Measurements from ENCODE around the gene LTK.
A peak's percentile ranks its signal among the peaks of the same experiment; 100 is the strongest.

Gene LTK

DNA sequence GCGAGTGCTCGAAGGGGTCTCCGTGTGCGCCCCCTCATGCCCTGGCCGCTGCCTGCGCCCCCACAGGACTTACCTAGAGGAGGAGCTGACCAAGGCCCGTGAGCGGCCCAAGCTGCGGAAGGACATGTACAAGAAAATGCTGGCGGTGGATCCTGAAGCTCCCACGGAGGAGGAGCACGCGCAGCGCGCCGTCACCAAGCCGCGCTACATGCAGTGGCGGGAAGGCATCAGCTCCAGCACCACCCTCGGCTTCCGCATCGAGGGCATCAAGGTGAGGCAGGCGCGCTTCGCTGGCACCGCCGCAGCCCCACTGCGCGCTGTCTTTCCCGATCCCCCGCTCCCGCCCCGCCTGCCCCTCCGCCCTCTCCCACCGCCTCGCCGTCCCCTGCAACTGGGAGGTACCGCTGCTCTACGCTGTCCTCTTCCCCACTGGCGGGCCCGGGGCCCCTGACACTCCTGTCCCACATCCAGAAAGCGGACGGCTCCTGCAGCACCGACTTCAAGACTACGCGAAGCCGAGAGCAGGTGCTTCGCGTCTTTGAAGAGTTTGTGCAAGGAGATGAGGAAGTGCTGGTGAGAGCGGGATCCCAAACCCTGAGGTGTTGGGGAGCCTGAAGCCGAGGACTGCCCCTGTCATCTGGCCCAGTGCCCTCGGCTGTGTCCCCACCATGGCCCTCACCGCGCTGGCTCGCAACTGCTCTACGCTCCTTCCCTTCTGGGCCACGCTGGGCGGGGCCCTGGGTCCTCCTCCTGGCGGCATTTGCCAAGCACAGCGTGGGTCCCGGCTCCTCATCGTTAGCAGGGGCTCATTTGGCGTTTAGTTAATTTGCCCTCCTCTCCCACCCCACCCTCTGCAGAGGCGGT is 11.5 kb downstream of the LTK start:
- DNase-seq: no peak
- peaks cover 3 to 21% (median 17%) of the 10 kb centered on the region in 4 donors for H3K4me1 ChIP-seq
- H3K27me3 ChIP-seq: peaks cover 0 to 58% of the 10 kb centered on the region in 2 donors
- H3K36me3 ChIP-seq: no peaks in the 10 kb centered on the region
- TF ChIP-seq, protein P1, sequence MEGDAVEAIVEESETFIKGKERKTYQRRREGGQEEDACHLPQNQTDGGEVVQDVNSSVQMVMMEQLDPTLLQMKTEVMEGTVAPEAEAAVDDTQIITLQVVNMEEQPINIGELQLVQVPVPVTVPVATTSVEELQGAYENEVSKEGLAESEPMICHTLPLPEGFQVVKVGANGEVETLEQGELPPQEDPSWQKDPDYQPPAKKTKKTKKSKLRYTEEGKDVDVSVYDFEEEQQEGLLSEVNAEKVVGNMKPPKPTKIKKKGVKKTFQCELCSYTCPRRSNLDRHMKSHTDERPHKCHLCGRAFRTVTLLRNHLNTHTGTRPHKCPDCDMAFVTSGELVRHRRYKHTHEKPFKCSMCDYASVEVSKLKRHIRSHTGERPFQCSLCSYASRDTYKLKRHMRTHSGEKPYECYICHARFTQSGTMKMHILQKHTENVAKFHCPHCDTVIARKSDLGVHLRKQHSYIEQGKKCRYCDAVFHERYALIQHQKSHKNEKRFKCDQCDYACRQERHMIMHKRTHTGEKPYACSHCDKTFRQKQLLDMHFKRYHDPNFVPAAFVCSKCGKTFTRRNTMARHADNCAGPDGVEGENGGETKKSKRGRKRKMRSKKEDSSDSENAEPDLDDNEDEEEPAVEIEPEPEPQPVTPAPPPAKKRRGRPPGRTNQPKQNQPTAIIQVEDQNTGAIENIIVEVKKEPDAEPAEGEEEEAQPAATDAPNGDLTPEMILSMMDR (IDR thresholded peaks at IDR 0.05): no peak
- H3K27ac ChIP-seq: no peak overlapping the region
- no peaks in the 10 kb centered on the region for H3K9me3 ChIP-seq
- intact Hi-C loops (cut with DNase I; ENCODE audit: low total_unique reads): no loop called here
- peak overlapping the region; percentile 13 to 22 for H3K4me3 ChIP-seq

- Histone ChIP-seq H3K27me3 (peaks cover 0 to 58% of the 10 kb centered on the region in 2 donors), H3K36me3 (no peaks in the 10 kb centered on the region), H3K27ac (no peak overlapping the region), H3K4me1 (peaks cover 3 to 21% (median 17%) of the 10 kb centered on the region in 4 donors), H3K4me3 (peak overlapping the region in 1 of 2 donors; percentile 15), H3K9me3 (no peaks in the 10 kb centered on the region)
- DNase-seq: no peak
- intact Hi-C loops (cut with DNase I; ENCODE audit: low total_unique reads): no loop called here
- TF ChIP-seq, protein P1 (IDR thresholded peaks at IDR 0.05): no peak
Observed at GRCh38 chr15:41501191-41501917, 12.3 kb downstream of the LTK start.

DNA sequence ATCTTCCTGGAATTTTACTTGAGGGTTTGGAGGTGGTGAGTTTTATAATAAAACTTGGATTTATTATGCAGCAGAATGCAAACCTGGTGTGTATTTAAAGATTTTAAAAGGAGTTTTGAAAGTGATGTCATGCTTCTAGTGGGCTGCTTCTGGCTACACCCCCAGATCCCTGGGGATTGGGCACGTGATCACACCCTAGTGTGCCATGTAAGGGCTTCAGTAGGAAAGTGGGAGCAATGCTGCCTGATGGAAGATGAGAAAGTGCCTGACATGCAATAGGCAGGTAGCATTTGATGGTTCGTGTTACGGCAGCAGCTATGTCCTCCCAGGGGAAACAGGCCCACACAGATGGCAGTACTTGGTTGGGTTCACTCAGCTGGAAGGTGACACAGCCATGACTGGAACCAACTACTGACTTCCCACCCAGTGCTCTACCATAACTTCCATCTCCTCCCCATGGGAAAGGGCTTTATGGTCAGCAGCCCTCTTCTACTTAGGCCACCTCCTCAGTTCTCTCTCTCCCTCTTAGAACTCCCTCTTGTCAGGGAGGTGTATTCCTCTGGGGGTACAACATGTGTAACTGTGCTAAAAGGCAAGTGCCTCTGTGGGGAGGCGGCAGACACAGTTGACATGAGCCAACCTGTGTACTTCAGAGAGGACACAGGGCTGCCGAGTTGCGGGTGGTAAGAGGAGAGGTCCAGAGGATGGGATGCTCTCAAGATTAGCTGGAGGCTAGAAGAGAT is 14.3 kb downstream of the LTK start:
- H3K27me3 ChIP-seq: peaks cover 0 to 57% of the 10 kb centered on the region in 2 donors
- DNase-seq: no peak
- H3K27ac ChIP-seq: no peak overlapping the region
- no peaks in the 10 kb centered on the region for H3K36me3 ChIP-seq
- H3K4me1 ChIP-seq: peaks cover 3 to 31% (median 25%) of the 10 kb centered on the region in 4 donors
- H3K4me3 ChIP-seq: no peak overlapping the region
- TF ChIP-seq, protein P1 (IDR thresholded peaks at IDR 0.05): no peak
- no peaks in the 10 kb centered on the region for H3K9me3 ChIP-seq
- intact Hi-C loops (cut with DNase I; ENCODE audit: low total_unique reads): no loop called here

- Histone ChIP-seq H3K36me3 (no peaks in the 10 kb centered on the region), H3K27me3 (peaks cover 0 to 55% of the 10 kb centered on the region in 2 donors)
- no peak for DNase-seq
Observed at GRCh38 chr15:41498657-41499056, 15.0 kb downstream of the LTK start.

More at GRCh38 chr15:41498657-41499056, 15.0 kb downstream of the LTK start:
- TF ChIP-seq, protein P1 (IDR thresholded peaks at IDR 0.05): no peak
- intact Hi-C loops (cut with DNase I; ENCODE audit: low total_unique reads): no loop called here
- H3K9me3 ChIP-seq: no peaks in the 10 kb centered on the region
- H3K4me3 ChIP-seq: no peak overlapping the region
- H3K27ac ChIP-seq: no peak overlapping the region
- peaks cover 3 to 36% (median 29%) of the 10 kb centered on the region in 4 donors for H3K4me1 ChIP-seq
